A549 (cell line): ENCODE results near the gene DCAF5. TPM values are rescaled to one million over a fixed set of nuclear protein-coding genes. Genes with fewer than 3 reads are reported as not detected.

Experiments
- ATAC-seq, 2 experiments: fragments of 200-7000 bp in 1 of 2; fragments of >200 bp in 1 of 2; cut with Nextera tagmentation in 1 of 2; cut with Tn5 transposase in 1 of 2; 3 replicates each; pipeline versions ENCODE4 v1.8.0 to v1.9.1; 2018 to 2020; ENCODE audit warnings: mild to moderate bottlenecking in 1 of 2, moderate library complexity in 1 of 2
- CTCF ChIA-PET: fragments of 300-600 bp; sonication (Branson Sonifier 250); formaldehyde crosslinking; extraction: SDS; loops from one replicate; lab custom pipeline; 2021; ENCODE audit warnings: antibody characterized with exemption, inconsistent platforms; lab: Yijun Ruan, JAX
- POLR2A ChIA-PET: fragments of 350-600 bp; formaldehyde crosslinking; extraction: SDS; loops from one replicate; lab custom pipeline; 2021; ENCODE audit warnings: antibody characterized with exemption, inconsistent platforms; lab: Yijun Ruan, JAX
- DNase-seq, 2 experiments: peaks; one replicate each; pipeline versions ENCODE4 v3.0.0 to v3.0.0-alpha.2; 2011 to 2016; ENCODE audit warnings: low read depth in 1 of 2, low spot score in 1 of 2
- FAIRE-seq: peaks from 2 replicates; lab custom pipeline; 2011; peaks lifted over from hg19 to GRCh38; lab: Jason Lieb, UNC
- H3K27ac ChIP-seq, 2 experiments: fragments of >200 bp; sonication (Bioruptor Twin); formaldehyde crosslinking; 3 replicates each; pipeline ENCODE4 v1.5.1; 2016 to 2017
- H3K4me1 ChIP-seq: fragments of >200 bp; sonication (Bioruptor Twin); formaldehyde crosslinking; 3 replicates; pipeline ENCODE4 v1.6.1; 2016
- H3K4me2 ChIP-seq: fragments of >200 bp; sonication (Bioruptor Twin); formaldehyde crosslinking; 3 replicates; pipeline ENCODE4 v1.6.1; 2016
- H3K4me3 ChIP-seq: fragments of >200 bp; sonication (Bioruptor Twin); formaldehyde crosslinking; 3 replicates; pipeline ENCODE4 v1.5.1; 2016
- H3K9me3 ChIP-seq: fragments of >200 bp; sonication (Bioruptor Twin); formaldehyde crosslinking; 3 replicates; pipeline ENCODE4 v1.6.1; 2016
- BCL3 ChIP-seq: fragments of >200 bp; sonication (Bioruptor Twin); formaldehyde crosslinking; IDR thresholded peaks from 3 replicates; pipeline ENCODE4 v1.6.1; 2016
- CBX8 ChIP-seq: fragments of 200-600 bp; sonication (generic); IDR thresholded peaks from 2 replicates; pipeline ENCODE4 v1.6.1; 2016
- CHD2 ChIP-seq: fragments of 150-350 bp; IDR thresholded peaks from 2 replicates; pipeline ENCODE4 v1.6.1; 2014; ENCODE audit warnings: low read length; ENCODE audit not compliant: partially characterized antibody
- EHF ChIP-seq: fragments of 250-450 bp; sonication (Bioruptor Pico); IDR thresholded peaks from 2 replicates; pipeline ENCODE4 v1.5.0; 2020; ENCODE audit warnings: mild to moderate bottlenecking
- EHMT2 ChIP-seq: fragments of 200-600 bp; sonication (generic); IDR thresholded peaks from 2 replicates; pipeline ENCODE4 v1.6.1; 2016; ENCODE audit warnings: antibody characterized with exemption, low read depth, mild to moderate bottlenecking, moderate library complexity
- ELK1 ChIP-seq: fragments of 150-350 bp; IDR thresholded peaks from 2 replicates; pipeline ENCODE4 v1.6.1; 2014; ENCODE audit warnings: low read depth, mild to moderate bottlenecking, low read length
- EP300 ChIP-seq, 2 experiments: fragments of >200 bp; sonication (Bioruptor Twin); formaldehyde crosslinking; IDR thresholded peaks; 2 replicates in 1 of 2; 3 replicates in 1 of 2; pipeline ENCODE4 v1.6.1; 2016 to 2017
- ESRRA ChIP-seq: fragments of 150-350 bp; IDR thresholded peaks from 2 replicates; pipeline ENCODE4 v1.6.1; 2014; ENCODE audit warnings: mild to moderate bottlenecking, low read length, borderline replicate concordance
- FOSB ChIP-seq: fragments of 250-450 bp; sonication (Bioruptor Pico); IDR thresholded peaks from 2 replicates; pipeline ENCODE4 v1.5.0; 2020; ENCODE audit warnings: mild to moderate bottlenecking, moderate library complexity
- HDAC2 ChIP-seq: fragments of 200-600 bp; sonication (generic); IDR thresholded peaks from 2 replicates; pipeline ENCODE4 v1.6.1; 2016
- HMGXB4 ChIP-seq: fragments of 250-450 bp; sonication (Bioruptor Pico); IDR thresholded peaks from 2 replicates; pipeline ENCODE4 v1.5.0; 2021; ENCODE audit warnings: mild to moderate bottlenecking, moderate library complexity, borderline replicate concordance
- HOXA7 ChIP-seq: fragments of 250-450 bp; sonication (Bioruptor Pico); IDR thresholded peaks from 2 replicates; pipeline ENCODE4 v1.5.0; 2020; ENCODE audit warnings: mild to moderate bottlenecking, moderate library complexity
- HOXB13 ChIP-seq: fragments of 250-450 bp; sonication (Bioruptor Pico); IDR thresholded peaks from 2 replicates; pipeline ENCODE4 v1.5.0; 2020; ENCODE audit warnings: low read depth, mild to moderate bottlenecking, moderate library complexity
- HOXB5 ChIP-seq: fragments of 250-450 bp; sonication (Bioruptor Pico); IDR thresholded peaks from 2 replicates; pipeline ENCODE4 v1.5.0; 2020; ENCODE audit warnings: mild to moderate bottlenecking, moderate library complexity
- JUN ChIP-seq, 2 experiments: fragments of >200 bp; sonication (Bioruptor Twin); formaldehyde crosslinking; IDR thresholded peaks; 2 replicates in 1 of 2; 3 replicates in 1 of 2; pipeline ENCODE4 v1.6.1; 2016 to 2017
- KDM1A ChIP-seq: fragments of 200-600 bp; sonication (generic); IDR thresholded peaks from 2 replicates; pipeline ENCODE4 v1.6.1; 2016; ENCODE audit warnings: low read depth, mild to moderate bottlenecking
- KDM5A ChIP-seq: fragments of 200-600 bp; sonication (generic); IDR thresholded peaks from 2 replicates; pipeline ENCODE4 v1.6.1; 2016; ENCODE audit warnings: antibody characterized with exemption, mild to moderate bottlenecking
- MAFK ChIP-seq: fragments of 450-650 bp; IDR thresholded peaks from 2 replicates; pipeline ENCODE4 v1.6.1; 2014; ENCODE audit not compliant: partially characterized antibody
- MAZ ChIP-seq: fragments of 150-350 bp; IDR thresholded peaks from 2 replicates; pipeline ENCODE4 v1.6.1; 2014; ENCODE audit warnings: antibody characterized with exemption, low read depth, low read length, borderline replicate concordance
- MYC ChIP-seq: IDR thresholded peaks from 2 replicates; pipeline ENCODE4 v1.6.1; 2012; ENCODE audit warnings: mild to moderate bottlenecking, inconsistent platforms, low read length, improper control_type of control experiment, borderline replicate concordance
- PBX3 ChIP-seq: IDR thresholded peaks from 2 replicates; pipeline ENCODE4 v1.6.1; 2012
- PHF8 ChIP-seq: fragments of 200-600 bp; sonication (generic); IDR thresholded peaks from 2 replicates; pipeline ENCODE4 v1.6.1; 2016; ENCODE audit warnings: low read depth, mild to moderate bottlenecking, antibody characterized with exemption, moderate library complexity, borderline replicate concordance
- POLR2A ChIP-seq: IDR thresholded peaks from 2 replicates; pipeline ENCODE4 v1.6.1; 2012; ENCODE audit warnings: mild to moderate bottlenecking, low read length
- RNF2 ChIP-seq: fragments of 200-600 bp; sonication (generic); IDR thresholded peaks from 2 replicates; pipeline ENCODE4 v1.6.1; 2016; ENCODE audit warnings: low read depth, mild to moderate bottlenecking, antibody characterized with exemption, moderate library complexity, borderline replicate concordance
- TP53 ChIP-seq: fragments of 250-450 bp; sonication (Bioruptor Pico); IDR thresholded peaks from 2 replicates; pipeline ENCODE4 v1.5.0; 2021; ENCODE audit warnings: mild to moderate bottlenecking, moderate library complexity
- ZNF302 ChIP-seq: fragments of 250-450 bp; sonication (Bioruptor Pico); IDR thresholded peaks from 2 replicates; pipeline ENCODE4 v1.9.0; 2021; ENCODE audit warnings: inconsistent platforms, mild to moderate bottlenecking, moderate library complexity
- ZSCAN20 ChIP-seq: fragments of 250-450 bp; sonication (Bioruptor Pico); IDR thresholded peaks from 2 replicates; pipeline ENCODE4 v1.8.0; 2022; ENCODE audit warnings: mild to moderate bottlenecking, moderate library complexity
- WGBS: methylation state at CpG from one replicate; pipeline ENCODE4 v1.1.6; 2017; ENCODE audit errors: missing lambda C conversion rate; 5-methylcytosine and 5-hydroxymethylcytosine counted together
- polyA plus RNA-seq, 4 experiments: library from polyadenylated mRNA; depleted of rRNA in 3 of 4; stranded (reverse); fragments of >200 nt; fragmentation: RNase III in 1 of 4; extraction: RNeasy Plus Mini Kit Qiagen cat#74134 plus additional on column Dnase treatment in 1 of 4; gene quantifications; 2 replicates in 3 of 4; 3 replicates in 1 of 4; pipeline ENCODE4 v1.2.3, GENCODE V29; 2011 to 2017
- TF ChIP-seq, protein P1 (sequence below): IDR thresholded peaks from 2 replicates; pipeline ENCODE4 v1.6.1; 2012; ENCODE audit warnings: low read depth, borderline replicate concordance
- TF ChIP-seq, protein P2 (sequence below): fragments of 250-450 bp; sonication (Bioruptor Pico); IDR thresholded peaks from 2 replicates; pipeline ENCODE4 v1.5.0; 2020; ENCODE audit warnings: low read depth, mild to moderate bottlenecking, moderate library complexity

Gene DCAF5
- polyA plus RNA-seq, 2 of the 4 experiments (the other 2 are of a cell fraction), result 14.3 to 23.7 TPM

GRCh38 chr14:69092840-69093422, 60.0 kb downstream of the DCAF5 start:
- FAIRE-seq (no peak), ATAC-seq (no peak)
- CTCF ChIA-PET, result interaction anchor here (1.1 to 6.4 kb wide), 9 partner anchors 11 to 229 kb away, joined by 3 to 48 read pairs (median 6); no protein-coding TSS in a partner anchor
- Histone ChIP-seq H3K4me3 (no peak overlapping the region), H3K9me3 (no peaks in the 10 kb centered on the region)
- TF ChIP-seq BCL3, result no peak
- no peak for TF ChIP-seq KDM5A
- TF ChIP-seq POLR2A, result no peak
- TF ChIP-seq EP300 (IDR thresholded peaks at IDR 0.05), result no peak
- no peak for TF ChIP-seq EHMT2
- TF ChIP-seq PBX3, result no peak
- no peak for TF ChIP-seq MAFK
- TF ChIP-seq ELK1, result no peak
- TF ChIP-seq MAZ, result no peak
- TF ChIP-seq ZNF302 (CRISPR knock-in tag), result no peak
- TF ChIP-seq, protein P1, sequence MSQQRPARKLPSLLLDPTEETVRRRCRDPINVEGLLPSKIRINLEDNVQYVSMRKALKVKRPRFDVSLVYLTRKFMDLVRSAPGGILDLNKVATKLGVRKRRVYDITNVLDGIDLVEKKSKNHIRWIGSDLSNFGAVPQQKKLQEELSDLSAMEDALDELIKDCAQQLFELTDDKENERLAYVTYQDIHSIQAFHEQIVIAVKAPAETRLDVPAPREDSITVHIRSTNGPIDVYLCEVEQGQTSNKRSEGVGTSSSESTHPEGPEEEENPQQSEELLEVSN, result no peak
- TF ChIP-seq JUN (IDR thresholded peaks at IDR 0.05), result no peak
- TF ChIP-seq RNF2, result no peak
- TF ChIP-seq PHF8, result no peak
- no peak for TF ChIP-seq CBX8
- TF ChIP-seq CHD2, result no peak
- no peak for TF ChIP-seq TP53 (CRISPR knock-in tag)
- TF ChIP-seq KDM1A, result no peak
- TF ChIP-seq, all 56 proteins: peak for 0
- no peak for DNase-seq
- Histone ChIP-seq H3K27ac (no peak overlapping the region; a peak in 1 of 6 replicates), H3K4me1 (peaks cover 25% of the 10 kb centered on the region), H3K4me2 (no peak overlapping the region)
- POLR2A ChIA-PET, result no interaction called here

DNA sequence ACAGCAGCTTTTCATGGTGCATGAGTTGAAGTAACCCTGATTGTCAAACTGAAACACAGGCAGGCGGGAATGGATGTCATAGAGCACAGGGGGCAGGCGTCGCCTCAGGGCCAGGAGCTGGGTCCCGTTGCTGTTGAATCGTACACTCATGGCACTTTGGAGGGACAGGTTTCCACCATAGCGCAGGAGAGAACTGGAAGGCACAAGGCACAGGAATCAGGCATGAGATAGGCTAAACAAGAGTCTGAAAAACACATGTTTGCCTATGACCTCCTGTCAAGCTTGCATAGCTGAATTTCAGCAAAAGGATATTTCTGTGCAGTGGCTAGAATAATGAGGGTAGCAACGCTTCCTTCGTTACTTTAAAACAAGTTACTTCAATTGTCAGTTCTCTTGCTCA, 61.2 kb downstream of the DCAF5 start:
- DNase-seq (no peak), FAIRE-seq (no peak)
- Histone ChIP-seq H3K4me3 (no peak overlapping the region), H3K9me3 (no peaks in the 10 kb centered on the region), H3K4me1 (peaks cover 24% of the 10 kb centered on the region), H3K27ac (no peak overlapping the region)
- 90% methylated on average over 8 of the region's 8 CpGs for whole genome bisulfite sequencing
- ChIA-PET CTCF (interaction anchor here (0.8 to 6.4 kb wide), 15 partner anchors 12 to 228 kb away, joined by 3 to 48 read pairs (median 7); no protein-coding TSS in a partner anchor), POLR2A (no interaction called here)
- no peak for TF ChIP-seq EHF (CRISPR knock-in tag)
- TF ChIP-seq PHF8, result no peak
- TF ChIP-seq, all 56 proteins: peak for 0
- H3K4me2 ChIP-seq, result no peak overlapping the region
- ATAC-seq, result no peak

GRCh38 chr14:69091006-69091405, 61.9 kb downstream of the DCAF5 start:
- DNase-seq, result no peak
- Histone ChIP-seq H3K27ac (no peak overlapping the region), H3K9me3 (no peaks in the 10 kb centered on the region), H3K4me1 (peaks cover 24% of the 10 kb centered on the region), H3K4me2 (no peak overlapping the region), H3K4me3 (no peak overlapping the region)
- no peak for TF ChIP-seq HOXA7 (CRISPR knock-in tag)
- TF ChIP-seq KDM5A, result no peak
- TF ChIP-seq, protein P2, sequence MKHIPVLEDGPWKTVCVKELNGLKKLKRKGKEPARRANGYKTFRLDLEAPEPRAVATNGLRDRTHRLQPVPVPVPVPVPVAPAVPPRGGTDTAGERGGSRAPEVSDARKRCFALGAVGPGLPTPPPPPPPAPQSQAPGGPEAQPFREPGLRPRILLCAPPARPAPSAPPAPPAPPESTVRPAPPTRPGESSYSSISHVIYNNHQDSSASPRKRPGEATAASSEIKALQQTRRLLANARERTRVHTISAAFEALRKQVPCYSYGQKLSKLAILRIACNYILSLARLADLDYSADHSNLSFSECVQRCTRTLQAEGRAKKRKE (CRISPR knock-in tag), result no peak
- no peak for TF ChIP-seq HOXB13 (CRISPR knock-in tag)
- TF ChIP-seq HDAC2, result no peak
- TF ChIP-seq MYC, result no peak
- no peak for TF ChIP-seq ESRRA
- no peak for TF ChIP-seq ZSCAN20
- TF ChIP-seq JUN (IDR thresholded peaks at IDR 0.05), result no peak
- TF ChIP-seq FOSB, result no peak
- TF ChIP-seq HOXB5 (CRISPR knock-in tag), result no peak
- no peak for TF ChIP-seq HMGXB4 (CRISPR knock-in tag)
- no peak for TF ChIP-seq POLR2A
- FAIRE-seq, result no peak
- CTCF ChIA-PET, result interaction anchor here (0.8 to 6.4 kb wide), 33 partner anchors 12 to 261 kb away, joined by 3 to 48 read pairs (median 7); no protein-coding TSS in a partner anchor
- POLR2A ChIA-PET, result no interaction called here
- no peak for ATAC-seq
